PC-3 (cell line): ENCODE data around the gene LMO2. TPM values are rescaled to one million over a fixed set of nuclear protein-coding genes. Genes with fewer than 3 reads are reported as not detected.

Experiments used
- ATAC-seq: fragments of 200-7000 bp; cut with Tn5 transposase; 2 replicates; pipeline ENCODE4 v1.9.1; 2020; ENCODE audit warnings: mild to moderate bottlenecking, moderate library complexity
- BruUV-seq: library from RNA; stranded (reverse); fragments of 400-500 nt; replicated peaks from 2 replicates; lab custom pipeline; 2021; lab: Mats Ljungman, UMichigan
- CTCF ChIA-PET: fragments of 300-600 bp; sonication (Branson Sonifier 250); formaldehyde crosslinking; loops from one replicate; lab custom pipeline; 2022; ENCODE audit warnings: antibody characterized with exemption; lab: Charles Lee
- POLR2A ChIA-PET: fragments of 300-600 bp; sonication (Branson Sonifier 250); formaldehyde crosslinking; loops from one replicate; lab custom pipeline; 2022; ENCODE audit warnings: antibody characterized with exemption; ENCODE audit not compliant: unreplicated experiment; lab: Charles Lee
- DNase-seq: peaks from one replicate; pipeline ENCODE4 v3.0.0-alpha.2; 2015
- H2AFZ ChIP-seq: fragments of 300-600 bp; sonication (generic); 2 replicates; pipeline ENCODE4 v1.6.0; 2016; ENCODE audit warnings: antibody characterized with exemption, low read length
- H3F3A ChIP-seq: fragments of 300-600 bp; sonication (generic); one replicate; pipeline ENCODE4 v1.6.0; 2017; ENCODE audit warnings: antibody characterized with exemption, low read length, control low read depth, mild to moderate bottlenecking; ENCODE audit not compliant: unreplicated experiment
- H3K27ac ChIP-seq: fragments of 300-600 bp; sonication (generic); 2 replicates; pipeline ENCODE4 v1.5.1; 2016; ENCODE audit warnings: mild to moderate bottlenecking, low read length
- H3K27me3 ChIP-seq: fragments of 300-600 bp; sonication (generic); 2 replicates; pipeline ENCODE4 v1.6.1; 2016; ENCODE audit warnings: low read length, mixed read lengths
- H3K36me3 ChIP-seq: fragments of 300-600 bp; sonication (generic); 2 replicates; pipeline ENCODE4 v1.6.1; 2016; ENCODE audit warnings: low read depth, mixed run types, low read length, mixed read lengths
- H3K4me1 ChIP-seq: fragments of 300-600 bp; sonication (generic); 2 replicates; pipeline ENCODE4 v1.5.1; 2016; ENCODE audit warnings: low read length; ENCODE audit not compliant: insufficient read depth
- H3K4me2 ChIP-seq: fragments of 300-600 bp; sonication (generic); 2 replicates; pipeline ENCODE4 v1.6.0; 2016; ENCODE audit warnings: low read length
- H3K4me3 ChIP-seq: fragments of 300-600 bp; sonication (generic); 2 replicates; pipeline ENCODE4 v1.5.1; 2016; ENCODE audit warnings: mild to moderate bottlenecking, low read length, mixed read lengths
- H3K79me2 ChIP-seq: fragments of 300-600 bp; sonication (generic); 2 replicates; pipeline ENCODE4 v1.6.1; 2017; ENCODE audit warnings: low read length, mixed read lengths
- H3K9ac ChIP-seq: fragments of 300-600 bp; sonication (generic); 2 replicates; pipeline ENCODE4 v1.6.0; 2016; ENCODE audit warnings: mild to moderate bottlenecking, low read length
- H3K9me2 ChIP-seq: fragments of 300-600 bp; sonication (generic); replicated peaks from 2 replicates; pipeline ENCODE4 v1.6.1; 2016; ENCODE audit warnings: mixed run types, low read length, mixed read lengths
- H3K9me3 ChIP-seq: fragments of 300-600 bp; sonication (generic); 2 replicates; pipeline ENCODE4 v1.6.1; 2016; ENCODE audit warnings: low read length, mixed read lengths
- H4K20me1 ChIP-seq: fragments of 300-600 bp; sonication (generic); 2 replicates; pipeline ENCODE4 v1.6.1; 2016; ENCODE audit warnings: low read length, mixed read lengths
- CTCF ChIP-seq: fragments of 300-600 bp; sonication (generic); conservative IDR thresholded peaks from 2 replicates; pipeline ENCODE4 v1.5.1; 2017; ENCODE audit warnings: antibody characterized with exemption, low read depth, mild to moderate bottlenecking, low read length
- EZH2 ChIP-seq: fragments of 300-600 bp; sonication (generic); IDR thresholded peaks from one replicate; pipeline ENCODE4 v1.6.1; 2017; ENCODE audit warnings: antibody characterized with exemption, mild to moderate bottlenecking, low read length; ENCODE audit not compliant: unreplicated experiment
- EZH2phosphoT487 ChIP-seq: fragments of 300-600 bp; sonication (generic); IDR thresholded peaks from 2 replicates; pipeline ENCODE4 v1.6.1; 2018; ENCODE audit warnings: mild to moderate bottlenecking, antibody characterized with exemption, low read length, borderline replicate concordance
- intact Hi-C: fragments of 100-400 bp; cut with micrococcal nuclease; formaldehyde crosslinking; loops from 2 replicates; pipeline ENCODE4 v1.9.0; 2023
- total RNA-seq: library from RNA; depleted of rRNA; stranded (reverse); fragments of >200 nt; gene quantifications from 2 replicates; pipeline ENCODE4 v1.2.3, GENCODE V29; 2014

The LMO2 gene
- total RNA-seq, 1 experiment from 2014 or later, result 0.51 TPM

- Histone ChIP-seq H3K79me2 (no peaks in the 10 kb centered on the region), H3K9me2 (no peaks in the 10 kb centered on the region), H3K4me2 (no peak overlapping the region), H3K9me3 (no peaks in the 10 kb centered on the region), H3K4me1 (peaks cover 8% of the 10 kb centered on the region; the same call in 1 of the 2 replicates), H3K4me3 (no peak overlapping the region), H3K36me3 (no peaks in the 10 kb centered on the region), H2AFZ (no peak overlapping the region), H3K27ac (no peak overlapping the region), H3K9ac (no peak overlapping the region), H3F3A (no peaks in the 10 kb centered on the region), H3K27me3 (peaks cover 29% of the 10 kb centered on the region), H4K20me1 (no peaks in the 10 kb centered on the region)
- TF ChIP-seq CTCF, result no peak
- no peak for TF ChIP-seq EZH2
- TF ChIP-seq EZH2phosphoT487, result no peak
- BruUV-seq, result no TSS peak
- POLR2A ChIA-PET, result no interaction called here
- intact Hi-C loops, result no loop called here
- CTCF ChIA-PET, result interaction anchor here (0.7 kb wide), 1 partner anchor 441 kb away, joined by 3 read pairs; no protein-coding TSS in a partner anchor
- no peak for DNase-seq
- no peak for ATAC-seq
These were observed 7.1 kb upstream of the LMO2 start for GRCh38 chr11:33898957-33899356.

GRCh38 chr11:33897761-33898375 lies 6.0 kb upstream of the LMO2 start:
- Histone ChIP-seq H3K4me3 (no peak overlapping the region), H3K4me1 (peaks cover 8% of the 10 kb centered on the region; the same call in 1 of the 2 replicates), H3K9me3 (no peaks in the 10 kb centered on the region), H2AFZ (no peak overlapping the region), H3K27me3 (peaks cover 21% of the 10 kb centered on the region), H3K9ac (no peak overlapping the region), H3K79me2 (no peaks in the 10 kb centered on the region), H3F3A (no peaks in the 10 kb centered on the region), H3K27ac (no peak overlapping the region), H3K36me3 (no peaks in the 10 kb centered on the region), H3K4me2 (no peak overlapping the region), H4K20me1 (no peaks in the 10 kb centered on the region), H3K9me2 (no peaks in the 10 kb centered on the region)
- TF ChIP-seq EZH2phosphoT487 (no peak), CTCF (no peak), EZH2 (no peak)
- DNase-seq (no peak), ATAC-seq (no peak; the same call in 1 of the 2 replicates)
- POLR2A ChIA-PET, result no interaction called here
- intact Hi-C loops, result no loop called here
- CTCF ChIA-PET, result no interaction called here
- BruUV-seq, result no TSS peak

GRCh38 chr11:33896911-33897310 lies 5.0 kb upstream of the LMO2 start:
- ATAC-seq, result no peak
- no peak overlapping the region for H3K4me2 ChIP-seq
- H3K27ac ChIP-seq, result no peak overlapping the region
- no TSS peak for BruUV-seq
- CTCF ChIA-PET, result no interaction called here
- no peaks in the 10 kb centered on the region for H3K36me3 ChIP-seq
- no peaks in the 10 kb centered on the region for H3K9me2 ChIP-seq
- DNase-seq, result no peak
- H3K9me3 ChIP-seq, result no peaks in the 10 kb centered on the region
- intact Hi-C loops, result no loop called here
- no peaks in the 10 kb centered on the region for H3F3A ChIP-seq
- POLR2A ChIA-PET, result no interaction called here
- H3K9ac ChIP-seq, result no peak overlapping the region
- no peak overlapping the region for H3K4me3 ChIP-seq
- no peaks in the 10 kb centered on the region for H3K79me2 ChIP-seq
- H3K4me1 ChIP-seq, result peaks cover 8% of the 10 kb centered on the region; the same call in 1 of the 2 replicates
- no peak for TF ChIP-seq CTCF
- TF ChIP-seq EZH2phosphoT487, result no peak
- TF ChIP-seq EZH2, result no peak
- H2AFZ ChIP-seq, result no peak overlapping the region
- peaks cover 11% of the 10 kb centered on the region; the same call in 1 of the 2 replicates for H3K27me3 ChIP-seq
- H4K20me1 ChIP-seq, result no peaks in the 10 kb centered on the region
